DMS 273 treated with DMSO at 0.1 percent for 48 hours (cell line): ENCODE measurements around the gene RYR2.
"Not testable (repeated sequence)": the region's sequence is repeated elsewhere in the genome, so short reads cannot be mapped to it uniquely, and the experiment has no call there.

Source experiments
- DNase-seq: peaks from one replicate; lab custom pipeline; 2025; lab: John Stamatoyannopoulos, UW

The RYR2 gene

DNA sequence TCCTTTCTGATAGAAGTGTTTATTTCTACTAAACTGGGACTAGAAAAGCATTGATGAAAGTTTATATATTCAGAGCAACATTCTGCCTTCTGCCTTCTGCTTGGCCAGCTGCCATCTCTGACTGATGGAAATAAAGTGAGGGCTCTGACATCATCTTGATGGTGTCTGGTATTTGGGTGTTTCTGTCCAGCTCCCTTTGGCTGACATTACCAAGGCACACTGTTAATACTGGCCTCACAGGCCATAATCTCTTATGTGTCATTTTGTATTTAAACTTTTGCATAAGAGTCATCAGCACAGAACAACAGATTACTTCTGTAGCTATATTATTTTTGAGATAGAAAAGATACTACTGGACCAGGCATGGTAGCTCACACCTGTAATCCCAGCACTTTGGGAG is 216.9 kb downstream of the RYR2 start:
- DNase-seq, result peak; percentile 29

DNA sequence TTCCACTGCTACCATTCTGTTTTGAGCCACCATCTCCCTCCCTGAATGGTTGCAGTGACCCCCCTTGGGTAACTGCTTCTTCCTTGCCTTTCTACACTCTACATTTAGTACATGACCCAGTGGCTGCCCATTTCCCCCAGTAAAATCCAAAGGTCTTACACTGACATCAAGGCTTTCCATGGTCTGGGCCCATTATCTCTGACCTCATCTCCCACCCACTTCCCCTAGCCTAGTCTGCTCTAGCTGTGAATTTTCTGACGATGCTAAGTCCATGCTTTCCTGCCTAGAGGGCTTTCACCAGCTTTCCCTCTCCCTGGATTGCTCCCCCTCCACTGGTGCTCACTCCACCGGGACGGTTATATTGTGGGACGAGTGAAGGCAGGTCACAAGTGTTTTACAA is 219.2 kb downstream of the RYR2 start:
- no peak for DNase-seq

DNA sequence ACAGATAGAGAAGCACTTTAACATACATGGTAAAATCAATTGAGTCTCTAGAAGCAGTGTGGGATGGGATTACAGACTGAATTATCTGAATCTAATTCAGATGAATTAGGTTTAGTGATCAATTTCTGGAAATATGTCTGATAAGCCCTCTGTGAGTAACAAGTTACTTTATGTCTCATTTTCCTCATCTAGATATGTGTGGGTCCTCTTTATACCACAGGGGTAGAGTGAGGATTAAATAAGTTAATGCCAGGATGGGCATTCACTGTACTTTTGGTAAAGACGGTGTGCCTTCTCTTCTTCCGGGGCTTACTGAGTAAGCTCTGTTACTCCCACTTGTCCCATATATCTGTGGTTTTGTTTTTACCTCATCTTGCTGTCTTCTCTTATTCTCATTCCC is 225.8 kb downstream of the RYR2 start:
- DNase-seq, result no peak

DNA sequence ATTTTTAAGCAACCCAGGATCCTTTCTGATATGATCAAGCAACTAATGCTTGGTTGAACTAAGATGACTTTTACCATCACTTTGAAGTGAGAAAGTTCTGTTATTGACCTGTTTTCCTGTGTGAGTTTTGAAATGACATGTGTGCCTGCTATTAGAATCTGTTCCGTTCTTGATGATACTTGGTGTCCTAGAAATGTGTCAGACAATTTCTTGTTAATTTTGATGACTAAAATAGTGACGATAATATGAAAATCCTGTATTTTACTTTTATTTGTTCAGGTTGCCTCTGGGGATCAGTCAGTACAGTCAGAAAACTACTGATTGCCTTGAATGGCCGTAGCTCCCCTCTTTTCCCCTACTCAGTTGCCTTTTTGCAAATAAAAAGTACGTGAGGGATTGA is 228.0 kb downstream of the RYR2 start:
- DNase-seq, result no peak

DNA sequence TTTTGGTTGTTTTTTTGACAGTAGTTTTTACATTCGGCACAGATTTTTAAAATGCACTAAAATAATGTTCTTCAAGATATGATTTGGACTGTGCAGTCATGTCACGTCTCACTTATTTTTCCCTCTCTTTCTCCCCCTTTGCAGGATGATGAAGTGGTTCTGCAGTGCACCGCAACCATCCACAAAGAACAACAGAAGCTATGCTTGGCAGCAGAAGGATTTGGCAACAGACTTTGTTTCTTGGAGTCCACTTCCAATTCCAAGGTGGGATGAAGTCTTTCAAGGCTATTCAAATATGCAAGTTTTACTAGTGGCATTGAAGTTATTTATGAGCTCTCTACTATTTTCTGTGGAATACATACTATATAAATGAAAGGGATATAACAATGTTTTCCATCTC is 228.4 kb downstream of the RYR2 start:
- DNase-seq, result no peak

DNA sequence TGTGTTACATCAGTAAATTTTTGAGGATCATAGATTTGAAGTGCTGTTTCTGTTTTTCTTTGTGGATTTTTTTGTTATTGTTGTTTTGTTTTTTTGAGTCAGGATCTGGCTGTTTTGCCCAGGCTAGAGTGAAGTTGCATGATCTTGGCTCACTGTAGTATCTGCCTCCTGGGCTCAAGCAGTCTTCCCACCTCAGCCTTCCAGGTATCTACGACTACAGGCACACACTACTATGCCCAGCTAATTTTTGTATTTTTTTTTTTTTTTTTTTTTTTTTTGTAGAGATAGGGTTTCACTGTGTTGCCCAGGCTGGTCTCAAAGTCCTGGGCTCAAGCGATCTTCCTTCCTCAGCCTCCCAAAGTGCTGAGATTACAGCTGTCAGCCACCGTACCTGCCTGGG is 236.0 kb downstream of the RYR2 start:
- not testable (repeated sequence) for DNase-seq

DNA sequence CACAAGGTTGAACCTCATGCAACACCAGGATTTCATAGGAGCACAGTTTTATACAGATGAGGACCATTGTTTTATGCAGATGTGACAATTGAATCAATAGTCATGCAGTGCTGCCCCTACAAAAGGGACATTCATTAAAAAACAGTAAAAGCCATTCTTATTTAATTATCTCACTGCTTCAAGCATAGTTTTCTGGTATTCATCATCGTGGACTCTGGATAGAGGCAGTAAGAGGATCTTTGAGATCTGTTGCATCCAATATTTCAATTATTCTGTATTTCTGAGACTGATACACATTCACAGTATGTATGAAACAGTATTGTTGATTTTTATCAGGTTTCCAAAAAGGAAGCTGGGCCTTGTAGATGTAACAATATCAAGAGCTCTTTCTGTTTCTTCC is 237.6 kb downstream of the RYR2 start:
- no peak for DNase-seq

DNA sequence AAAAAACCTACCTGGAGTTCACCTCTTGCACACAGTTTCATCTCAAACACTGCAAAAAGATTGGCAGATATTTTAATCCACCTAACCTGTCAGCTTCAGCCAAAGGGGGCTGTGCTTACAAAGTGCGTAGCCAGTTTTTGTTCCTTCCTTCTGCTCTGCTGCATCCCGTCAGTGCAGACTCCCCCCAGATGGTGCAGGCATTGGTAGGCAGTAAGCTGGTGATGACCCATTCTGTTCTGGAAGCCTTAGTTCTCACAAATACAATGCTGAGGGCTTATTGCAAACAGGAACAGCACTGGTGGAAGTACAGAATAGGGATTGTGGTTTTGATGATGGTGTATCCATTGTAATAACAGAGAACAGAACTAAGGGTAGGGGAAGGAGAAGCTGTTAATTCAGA is 239.5 kb downstream of the RYR2 start:
- DNase-seq, result peak; percentile 74

DNA sequence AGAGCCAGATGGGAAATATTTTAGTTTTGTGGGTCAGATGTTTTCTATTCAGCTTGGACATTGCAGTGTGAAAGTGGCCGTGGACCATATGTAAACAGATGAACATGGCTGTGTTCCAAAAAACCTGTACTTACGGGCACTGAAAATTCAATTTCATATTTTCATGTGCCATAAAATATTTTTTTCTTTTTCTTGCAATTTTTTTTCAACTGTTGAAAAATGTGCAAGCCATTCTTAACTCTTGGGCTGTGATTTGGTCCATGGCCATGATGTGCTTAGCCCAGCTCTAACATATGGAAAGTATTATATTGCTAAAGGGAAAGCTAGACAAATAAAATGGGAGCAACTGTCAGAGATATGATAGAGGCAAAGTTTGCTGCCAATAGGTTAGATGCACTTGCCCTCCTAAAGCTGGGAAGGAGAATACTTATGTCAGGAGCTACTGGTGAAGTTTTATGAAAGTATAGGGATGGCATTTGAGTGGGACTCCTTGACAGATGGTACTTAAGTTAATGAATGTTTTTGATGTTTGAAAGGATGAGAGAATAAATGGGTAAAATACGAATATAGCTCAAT is 240.3 kb downstream of the RYR2 start:
- DNase-seq, result peak; percentile 37

DNA sequence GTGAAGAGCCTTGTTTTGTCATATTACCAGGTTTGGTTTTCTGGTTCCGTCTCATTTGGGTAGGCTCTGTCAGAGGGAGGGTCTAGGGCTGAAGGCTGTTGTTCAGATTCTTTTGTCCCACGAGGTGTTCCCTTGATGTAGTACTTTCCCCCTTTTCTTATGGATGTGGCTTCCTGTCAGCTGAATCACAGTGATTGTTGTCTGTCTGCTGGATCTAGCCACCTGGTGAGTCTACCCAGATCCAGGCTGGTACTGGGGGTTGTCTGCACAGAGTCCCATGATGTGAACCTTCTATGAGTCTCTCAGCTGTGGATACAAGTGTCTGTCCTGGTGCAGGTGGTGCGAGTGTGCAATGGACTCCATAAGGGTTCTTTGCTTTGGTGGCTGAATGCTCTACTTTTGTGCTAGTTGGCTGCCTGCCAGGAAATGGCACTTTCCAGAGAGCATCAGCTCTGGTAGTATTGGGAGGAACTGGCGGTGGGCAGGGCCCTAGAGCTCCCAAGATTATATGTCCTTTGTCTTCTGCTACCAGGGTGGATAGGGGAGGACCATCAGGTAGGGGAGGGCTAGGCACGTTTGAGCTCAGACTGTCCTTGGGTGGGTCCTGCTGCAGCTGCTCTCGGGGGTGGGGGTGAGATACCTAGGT is 246.0 kb downstream of the RYR2 start:
- no peak for DNase-seq

DNA sequence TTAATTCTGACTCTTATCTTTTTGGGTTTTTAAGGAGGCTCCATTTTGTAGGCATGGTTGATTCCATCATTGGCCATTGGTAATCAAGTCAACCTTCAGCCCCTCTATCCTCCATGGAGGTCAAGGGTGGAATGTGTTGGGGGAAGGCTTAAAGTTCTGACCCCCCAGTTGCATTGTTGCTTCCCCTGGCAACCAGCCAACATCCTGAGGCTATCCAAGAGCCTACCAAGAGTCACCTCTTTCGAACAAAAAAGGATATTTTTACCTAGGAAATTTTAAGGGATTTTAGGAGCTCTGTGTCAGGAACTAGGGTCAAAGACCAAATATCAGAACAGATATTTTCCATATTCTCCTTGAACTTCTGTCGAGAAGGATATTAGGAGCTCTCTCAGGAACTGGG is 251.8 kb downstream of the RYR2 start:
- no peak for DNase-seq

DNA sequence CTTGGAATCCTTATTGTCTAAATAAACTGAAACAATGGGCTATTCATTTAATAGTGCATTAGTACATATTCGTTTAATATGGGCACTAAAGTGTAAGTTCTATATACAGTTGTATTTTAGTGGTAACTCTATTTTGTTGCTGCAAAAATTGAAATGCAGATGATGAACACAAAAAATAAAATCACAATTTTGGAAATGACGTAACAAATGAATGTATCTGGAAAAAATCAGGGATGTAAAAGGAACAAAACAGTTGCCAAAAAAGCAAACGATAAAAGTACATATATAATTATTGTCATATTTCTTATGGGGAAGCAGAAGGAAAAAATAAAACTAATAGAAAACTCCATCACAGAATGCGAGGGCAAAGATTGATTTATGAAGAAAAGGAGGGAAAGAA is 254.9 kb downstream of the RYR2 start:
- no peak for DNase-seq

DNA sequence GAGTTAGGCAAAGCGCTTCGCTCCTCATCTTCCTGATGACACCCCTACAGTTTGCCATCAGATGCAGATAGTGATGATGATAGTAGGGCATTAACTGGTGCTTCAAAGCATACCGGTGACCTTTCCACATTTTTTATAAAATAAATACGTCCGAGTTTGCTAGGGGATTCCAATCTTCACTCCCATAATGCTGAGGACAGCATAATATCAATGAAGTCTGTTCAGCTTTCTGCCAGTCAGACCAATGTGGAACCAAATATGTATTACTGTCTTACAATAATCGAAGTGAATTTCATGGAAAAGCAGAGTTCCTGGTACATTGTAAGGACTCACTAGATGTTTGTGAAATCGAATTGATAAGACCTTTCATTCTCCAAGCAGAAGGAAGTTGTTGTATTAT is 258.7 kb downstream of the RYR2 start:
- no peak for DNase-seq

DNA sequence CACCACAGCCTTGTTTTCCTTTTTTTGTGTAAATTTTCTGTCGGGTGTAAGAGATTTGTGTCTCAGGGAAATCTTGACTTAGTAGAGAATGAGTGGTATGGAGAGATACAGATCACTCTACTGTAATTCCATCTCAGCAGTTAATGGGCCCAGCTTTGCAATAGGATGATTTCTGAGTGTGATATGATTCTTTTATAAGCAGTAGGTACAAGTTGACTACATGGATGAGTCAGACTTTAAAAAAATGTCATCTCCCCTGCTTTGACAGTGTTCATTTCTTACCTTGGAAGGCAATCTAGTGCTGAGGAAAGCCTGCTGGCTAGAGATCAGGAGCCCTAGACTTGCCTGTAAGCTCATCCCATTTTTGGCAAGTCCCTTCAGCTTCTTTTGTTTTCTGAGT is 261.9 kb downstream of the RYR2 start:
- no peak for DNase-seq

DNA sequence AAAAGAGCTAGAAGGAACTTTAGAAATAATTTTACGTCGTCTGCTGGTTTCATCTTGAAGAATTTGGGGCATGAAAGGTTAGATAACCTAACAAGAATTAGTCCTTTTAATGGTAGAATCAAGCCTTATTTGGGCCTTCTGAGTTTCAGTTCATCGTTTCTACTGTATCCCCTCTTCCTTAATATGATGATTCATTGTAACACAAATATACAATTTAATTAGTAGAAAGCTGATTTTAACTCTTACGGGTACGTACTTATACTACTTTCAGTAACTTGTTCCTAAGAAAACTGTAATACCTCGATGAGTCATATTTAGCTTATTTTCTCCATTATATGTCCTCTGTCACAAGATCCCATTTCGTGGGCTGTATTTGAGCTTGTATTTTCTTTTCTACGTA is 264.7 kb downstream of the RYR2 start:
- no peak for DNase-seq

DNA sequence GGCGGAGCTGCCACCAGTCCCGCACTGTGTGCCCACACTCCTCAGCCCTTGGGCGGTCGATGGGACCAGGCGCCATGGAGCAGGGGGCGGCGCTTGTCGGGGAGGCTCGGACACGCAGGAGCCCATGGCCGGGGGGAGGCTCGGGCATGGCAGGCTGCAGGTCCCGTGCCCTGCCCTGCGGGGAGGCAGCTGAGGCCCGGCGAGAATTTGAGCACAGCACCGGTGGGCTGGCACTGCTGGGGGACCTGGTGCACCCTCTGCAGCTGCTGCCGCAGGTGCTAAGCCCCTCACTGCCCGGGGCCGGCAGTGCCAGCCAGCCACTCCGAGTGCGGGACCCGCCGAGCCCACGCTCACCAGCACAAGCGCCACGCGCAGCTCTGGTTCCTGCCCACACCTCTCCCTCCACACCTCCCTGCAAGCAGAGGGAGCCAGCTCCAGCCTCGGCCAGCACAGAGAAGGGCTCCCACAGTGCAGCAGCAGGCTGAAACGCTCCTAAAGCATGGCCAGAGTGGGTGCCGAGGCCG is 267.7 kb downstream of the RYR2 start:
- no peak for DNase-seq

DNA sequence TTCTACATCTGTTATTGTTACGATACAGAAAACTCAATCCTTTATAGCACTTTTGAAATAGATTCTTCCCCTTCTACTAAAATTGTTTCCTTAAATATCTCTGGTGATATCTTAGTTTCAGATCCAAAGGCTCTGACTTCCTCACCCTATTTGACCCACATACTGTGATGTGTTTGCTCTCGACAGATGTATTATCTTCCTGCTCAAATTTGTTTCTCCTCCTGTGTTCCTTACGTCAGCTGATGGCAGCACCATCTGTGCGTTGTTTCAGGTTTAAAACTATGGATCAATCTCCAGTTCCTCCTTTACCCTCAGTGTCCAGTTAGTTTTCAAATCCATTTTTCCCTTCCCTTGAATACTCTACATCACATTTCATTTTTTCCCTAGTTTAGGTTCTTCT is 274.4 kb downstream of the RYR2 start:
- DNase-seq, result peak; percentile 93

DNA sequence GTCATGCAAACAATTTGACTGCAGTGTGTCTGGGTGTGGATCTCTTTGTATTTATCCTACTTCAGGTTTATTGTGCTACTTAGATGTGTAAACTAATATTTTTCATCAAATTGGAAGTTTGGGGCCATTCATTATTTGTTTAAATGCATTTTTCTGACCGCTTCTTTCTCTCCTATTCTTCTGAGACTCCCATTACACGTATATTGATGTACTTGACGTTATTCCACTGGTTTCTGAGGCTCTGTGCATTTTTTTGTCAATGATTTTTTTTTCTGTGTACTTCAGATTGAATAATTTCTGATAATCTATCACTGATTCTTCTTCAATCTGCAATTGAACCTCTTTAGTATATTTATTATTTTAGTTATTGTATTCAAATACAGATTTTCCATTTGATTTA is 276.8 kb downstream of the RYR2 start:
- DNase-seq, result no peak

DNA sequence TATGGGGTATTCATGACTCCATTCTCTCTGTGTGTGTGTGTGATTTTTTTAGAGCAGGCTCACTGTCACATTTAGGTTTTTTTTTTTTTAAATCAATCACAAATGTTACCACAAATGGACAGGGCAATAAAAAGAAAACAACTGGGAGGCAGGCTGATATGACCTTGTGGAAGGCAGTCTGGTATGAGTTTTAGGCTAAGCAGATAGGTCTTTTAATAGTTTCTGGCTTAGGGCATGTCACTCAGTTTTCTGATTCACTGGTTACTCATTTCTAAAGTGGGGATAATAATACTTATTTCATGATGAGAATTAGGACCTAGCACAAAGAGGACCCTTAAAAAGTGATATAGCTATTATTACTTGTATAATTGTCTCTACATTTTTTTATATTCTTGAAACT is 278.9 kb downstream of the RYR2 start:
- no peak for DNase-seq

DNA sequence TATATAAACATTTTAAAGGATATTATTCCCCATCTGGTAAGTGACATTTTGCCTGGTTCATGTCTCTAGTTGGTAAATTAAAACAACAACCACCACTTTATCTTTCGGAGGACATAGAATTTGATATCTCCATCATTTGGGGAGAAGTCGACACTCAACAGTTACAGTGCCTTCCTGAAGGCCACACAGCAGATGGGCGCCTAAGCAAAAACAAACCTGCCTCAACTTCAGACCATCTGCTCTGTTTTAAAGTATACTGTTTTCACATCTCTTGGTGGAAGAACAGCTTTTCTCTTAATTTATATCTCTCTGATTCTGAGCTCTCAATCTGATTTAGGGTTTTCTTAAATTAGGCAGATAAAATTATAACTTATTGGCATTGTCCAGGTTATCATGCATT is 282.2 kb downstream of the RYR2 start:
- peak; percentile 94 for DNase-seq

DNA sequence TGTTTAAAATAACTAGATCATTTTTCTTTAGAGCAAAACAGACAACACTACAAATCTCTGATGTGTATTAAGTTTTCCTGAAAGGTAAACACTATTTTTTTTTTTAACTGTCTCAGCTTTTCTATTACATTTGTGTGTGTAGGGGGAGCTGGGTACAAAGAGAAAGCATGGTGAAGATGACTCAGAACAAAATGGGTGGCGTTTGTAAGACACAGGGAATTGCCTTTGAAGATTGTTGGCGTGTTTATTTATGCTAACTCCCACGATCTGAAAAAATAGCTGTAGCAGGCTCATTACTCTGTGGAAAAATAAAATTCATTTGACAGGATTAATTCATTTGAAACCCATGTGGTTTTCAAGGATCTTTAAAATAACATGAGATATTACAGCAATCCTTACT is 285.1 kb downstream of the RYR2 start:
- DNase-seq, result no peak

DNA sequence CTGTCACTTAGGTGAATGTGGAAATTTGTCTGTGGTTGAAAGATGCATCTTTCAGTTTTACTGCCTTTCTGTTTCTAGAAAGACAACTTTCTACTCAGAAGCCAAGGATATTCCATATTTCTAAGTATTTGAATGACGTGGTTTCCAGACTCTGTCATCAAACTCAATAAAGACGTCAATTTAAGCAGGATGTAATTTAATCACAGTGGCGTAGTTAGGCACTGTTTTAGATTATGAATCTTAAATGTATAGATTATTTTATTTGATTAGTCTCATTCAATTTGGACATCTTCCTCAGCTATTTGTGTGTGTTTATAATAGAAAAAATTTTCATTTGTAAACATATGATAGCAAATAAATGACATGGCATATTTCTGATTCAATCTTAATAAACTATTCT is 298.9 kb downstream of the RYR2 start:
- DNase-seq, result no peak

DNA sequence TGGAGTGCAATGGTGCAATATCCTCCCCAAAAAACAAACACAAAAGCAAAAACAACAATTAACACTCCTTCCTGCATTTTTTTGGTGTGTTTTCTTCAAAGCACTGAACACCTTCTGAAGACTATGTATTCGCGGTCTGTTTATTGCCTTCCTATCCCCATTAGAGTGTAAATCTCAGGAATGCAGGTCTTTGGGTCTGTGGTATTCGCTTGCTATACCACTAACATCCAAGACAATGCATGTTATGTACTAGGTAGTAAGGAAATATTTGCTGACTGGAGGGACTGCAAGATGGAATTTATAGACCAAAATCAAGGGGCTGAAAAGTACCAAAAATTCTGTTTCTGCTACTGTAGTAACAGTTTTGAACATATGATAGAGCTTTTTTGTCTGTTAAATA is 299.4 kb downstream of the RYR2 start:
- DNase-seq, result no peak

DNA sequence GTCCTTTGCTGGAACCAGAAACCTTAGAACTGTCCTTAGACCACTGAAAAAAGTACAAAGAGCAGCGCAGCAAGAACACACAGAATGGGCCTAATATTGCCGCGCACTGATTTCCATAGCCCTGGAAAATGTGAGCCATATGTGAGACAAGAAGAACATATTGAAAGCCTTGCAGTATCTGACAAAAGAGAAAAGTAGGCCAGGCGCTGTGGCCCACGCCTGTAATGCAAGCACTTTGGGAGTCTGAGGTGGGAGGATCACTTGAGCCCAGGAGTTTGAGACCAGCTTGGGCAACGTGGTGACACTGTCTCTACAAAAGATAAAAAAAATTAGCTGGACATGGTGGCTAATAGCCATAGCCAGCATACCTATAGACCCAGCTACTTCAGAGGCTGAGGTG is 300.7 kb downstream of the RYR2 start:
- no peak for DNase-seq
